Panc1 (cell line): ENCODE data around the gene TMEM235.

Experiments
- CTCF ChIP-seq: fragments of 450-650 bp; IDR thresholded peaks from 2 replicates; pipeline ENCODE4 v1.5.1; 2017; ENCODE audit warnings: mild to moderate bottlenecking
- POLR2AphosphoS5 ChIP-seq: IDR thresholded peaks from 2 replicates; pipeline ENCODE4 v1.6.1; 2012; ENCODE audit warnings: mild to moderate bottlenecking, low read depth, low read length, moderate library complexity
- SIN3A ChIP-seq: IDR thresholded peaks from 2 replicates; pipeline ENCODE4 v1.6.1; 2012; ENCODE audit warnings: low read depth, mild to moderate bottlenecking, low read length, moderate library complexity, borderline replicate concordance; ENCODE audit not compliant: insufficient read depth

- TF ChIP-seq CTCF (no peak), POLR2AphosphoS5 (no peak), SIN3A (no peak)
Measured at GRCh38 chr17:78183916-78184315, 47.5 kb upstream of the TMEM235 start.
